HK-2 (cell line): ENCODE data around the gene FADS6.
"Not testable (repeated sequence)": the region's sequence is repeated elsewhere in the genome, so short reads cannot be mapped to it uniquely, and the experiment has no call there.

ENCODE experiments used
- DNase-seq: peaks from one replicate; pipeline ENCODE4 v3.0.0-alpha.2; 2018; ENCODE audit not compliant: unreplicated experiment

Gene FADS6

GRCh38 chr17:74870028-74870427 is 23.4 kb downstream of the FADS6 start:
- not testable (repeated sequence) for DNase-seq

- DNase-seq = no peak
These were observed 24.6 kb downstream of the FADS6 start for GRCh38 chr17:74868908-74869255.

GRCh38 chr17:74868251-74868907 is 25.1 kb downstream of the FADS6 start:
- no peak for DNase-seq

- DNase-seq = no peak
These were observed 27.1 kb downstream of the FADS6 start for GRCh38 chr17:74866198-74866835.

- DNase-seq = no peak
These were observed 27.8 kb downstream of the FADS6 start for GRCh38 chr17:74865504-74866197.

- DNase-seq = peak; percentile 80
These were observed 28.5 kb downstream of the FADS6 start for GRCh38 chr17:74864866-74865395.

GRCh38 chr17:74864297-74864865 is 29.1 kb downstream of the FADS6 start:
- no peak for DNase-seq

GRCh38 chr17:74863420-74864296 is 29.8 kb downstream of the FADS6 start:
- DNase-seq = no peak

GRCh38 chr17:74862919-74863318 is 30.5 kb downstream of the FADS6 start:
- DNase-seq = no peak

- peak; percentile 51 for DNase-seq
These were observed 31.1 kb downstream of the FADS6 start for GRCh38 chr17:74862108-74862901.

GRCh38 chr17:74861662-74862107 is 31.7 kb downstream of the FADS6 start:
- no peak for DNase-seq

- DNase-seq = no peak
These were observed 32.4 kb downstream of the FADS6 start for GRCh38 chr17:74860872-74861661.

- no peak for DNase-seq
These were observed 33.1 kb downstream of the FADS6 start for GRCh38 chr17:74860229-74860871.

- no peak for DNase-seq
These were observed 33.8 kb downstream of the FADS6 start, which contains the start of gene GRIN2C for GRCh38 chr17:74859459-74860228. Gene GRIN2C (minus strand): TSS chr17:74859885. CDS start chr17:74855092, 4,793 bp downstream.

- DNase-seq = no peak
These were observed 34.6 kb downstream of the FADS6 start for GRCh38 chr17:74858672-74859458.

GRCh38 chr17:74857191-74857590 is 36.2 kb downstream of the FADS6 start:
- DNase-seq = no peak

- no peak for DNase-seq
These were observed 37.3 kb downstream of the FADS6 start for GRCh38 chr17:74856112-74856511.

GRCh38 chr17:74855323-74855722 is 38.1 kb downstream of the FADS6 start:
- no peak for DNase-seq
